ENCODE results near the gene ZBTB46.
"Not testable (repeated sequence)": the region's sequence is repeated elsewhere in the genome, so short reads cannot be mapped to it uniquely, and the experiment has no call there.

Gene ZBTB46

GRCh38 chr20:63783970-63784369, 47.1 kb downstream of the ZBTB46 start:
- TF ChIP-seq, protein P1, sequence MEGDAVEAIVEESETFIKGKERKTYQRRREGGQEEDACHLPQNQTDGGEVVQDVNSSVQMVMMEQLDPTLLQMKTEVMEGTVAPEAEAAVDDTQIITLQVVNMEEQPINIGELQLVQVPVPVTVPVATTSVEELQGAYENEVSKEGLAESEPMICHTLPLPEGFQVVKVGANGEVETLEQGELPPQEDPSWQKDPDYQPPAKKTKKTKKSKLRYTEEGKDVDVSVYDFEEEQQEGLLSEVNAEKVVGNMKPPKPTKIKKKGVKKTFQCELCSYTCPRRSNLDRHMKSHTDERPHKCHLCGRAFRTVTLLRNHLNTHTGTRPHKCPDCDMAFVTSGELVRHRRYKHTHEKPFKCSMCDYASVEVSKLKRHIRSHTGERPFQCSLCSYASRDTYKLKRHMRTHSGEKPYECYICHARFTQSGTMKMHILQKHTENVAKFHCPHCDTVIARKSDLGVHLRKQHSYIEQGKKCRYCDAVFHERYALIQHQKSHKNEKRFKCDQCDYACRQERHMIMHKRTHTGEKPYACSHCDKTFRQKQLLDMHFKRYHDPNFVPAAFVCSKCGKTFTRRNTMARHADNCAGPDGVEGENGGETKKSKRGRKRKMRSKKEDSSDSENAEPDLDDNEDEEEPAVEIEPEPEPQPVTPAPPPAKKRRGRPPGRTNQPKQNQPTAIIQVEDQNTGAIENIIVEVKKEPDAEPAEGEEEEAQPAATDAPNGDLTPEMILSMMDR (IDR thresholded peaks at IDR 0.05; ENCODE audit: low read length, missing control alignments) = no peak
- no peak for DNase-seq (ENCODE audit: low read depth)
- no peak overlapping the region for H3K4me3 ChIP-seq (replicated peaks; ENCODE audit: low read depth, low read length)

GRCh38 chr20:63782521-63782971, 48.5 kb downstream of the ZBTB46 start:
- H3K4me3 ChIP-seq (replicated peaks; ENCODE audit: low read depth, low read length) = no peak overlapping the region
- DNase-seq (ENCODE audit: low read depth) = no peak
- TF ChIP-seq, protein P1 (IDR thresholded peaks at IDR 0.05; ENCODE audit: low read length, missing control alignments) = no peak

DNA sequence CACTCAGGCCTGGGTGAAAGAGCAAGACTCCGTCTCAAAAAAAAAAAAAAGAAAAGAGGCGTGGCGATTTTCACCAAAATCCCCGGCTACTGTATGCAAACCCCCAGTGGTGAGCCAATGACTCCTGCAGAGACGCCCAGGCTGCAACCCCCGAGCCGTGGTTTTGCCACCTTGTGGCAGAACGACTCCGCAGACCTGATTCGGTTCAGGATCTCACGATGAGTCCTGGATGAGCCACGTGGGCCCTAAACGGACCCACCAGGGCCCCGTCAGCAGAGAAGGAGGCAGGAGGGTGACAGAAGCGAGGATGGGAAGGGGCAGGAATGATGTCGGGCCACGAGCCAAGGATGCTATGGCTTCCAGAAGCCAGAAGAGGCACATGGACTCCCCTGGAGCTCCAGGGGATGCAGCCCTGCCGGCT, 49.0 kb downstream of the ZBTB46 start:
- no peak overlapping the region for H3K4me3 ChIP-seq (replicated peaks; ENCODE audit: low read depth, low read length)
- DNase-seq (ENCODE audit: low read depth) = no peak
- TF ChIP-seq, protein P1 (IDR thresholded peaks at IDR 0.05; ENCODE audit: low read length, missing control alignments) = no peak

- DNase-seq (ENCODE audit: low read depth) = no peak
- no peak overlapping the region for H3K4me3 ChIP-seq (replicated peaks; ENCODE audit: low read depth, low read length)
Observed at GRCh38 chr20:63781181-63781580, 49.9 kb downstream of the ZBTB46 start.

GRCh38 chr20:63778857-63779256, 52.2 kb downstream of the ZBTB46 start:
- DNase-seq (ENCODE audit: low read depth) = no peak
- TF ChIP-seq, protein P1 (IDR thresholded peaks at IDR 0.05; ENCODE audit: low read length, missing control alignments) = no peak
- no peak overlapping the region for H3K4me3 ChIP-seq (replicated peaks; ENCODE audit: low read depth, low read length)

More at GRCh38 chr20:63781181-63781580, 49.9 kb downstream of the ZBTB46 start:
- TF ChIP-seq, protein P1 (IDR thresholded peaks at IDR 0.05; ENCODE audit: low read length, missing control alignments) = no peak

DNA sequence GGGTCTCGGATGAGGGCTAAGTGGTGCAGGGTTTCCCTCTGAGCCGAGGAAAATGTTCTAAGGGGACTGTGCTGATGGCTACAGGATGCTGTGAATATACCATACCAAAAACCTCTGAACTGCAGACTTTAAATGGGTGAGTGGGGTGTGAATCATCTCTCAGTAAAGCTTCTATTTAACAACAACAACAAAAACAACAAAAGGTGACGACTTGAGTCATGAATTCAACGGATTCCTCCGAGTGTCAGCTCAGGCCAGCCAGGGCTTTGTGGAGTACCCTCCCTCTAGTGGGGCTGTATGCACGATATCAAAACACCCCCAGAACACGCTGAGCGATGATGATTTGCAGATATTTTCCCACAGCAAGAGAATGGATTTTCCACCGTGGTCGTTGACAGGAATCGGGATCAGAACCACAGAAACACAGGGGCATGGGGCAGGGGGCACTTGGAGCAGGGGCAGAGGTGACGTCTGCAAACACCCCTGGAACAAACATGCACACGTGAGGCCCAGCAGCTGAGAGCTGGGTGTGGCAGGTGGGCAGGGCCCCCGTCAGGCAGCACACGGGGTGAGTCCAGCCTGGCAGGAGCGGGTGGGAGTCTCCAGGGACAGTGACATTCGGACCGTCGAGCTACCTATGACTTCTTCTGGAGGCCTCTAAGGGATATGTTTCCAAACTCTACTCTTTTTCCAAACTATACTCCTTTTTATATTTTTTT, 52.9 kb downstream of the ZBTB46 start:
- TF ChIP-seq, protein P1 (IDR thresholded peaks at IDR 0.05; ENCODE audit: low read length, missing control alignments) = no peak
- H3K4me3 ChIP-seq (replicated peaks; ENCODE audit: low read depth, low read length) = no peak overlapping the region
- DNase-seq (ENCODE audit: low read depth) = no peak

- TF ChIP-seq, protein P1 (IDR thresholded peaks at IDR 0.05; ENCODE audit: low read length, missing control alignments) = no peak
- no peak for DNase-seq (ENCODE audit: low read depth)
- H3K4me3 ChIP-seq (replicated peaks; ENCODE audit: low read depth, low read length) = no peak overlapping the region
Observed at GRCh38 chr20:63777614-63778013, 53.5 kb downstream of the ZBTB46 start.

- DNase-seq (ENCODE audit: low read depth); H3K4me3 ChIP-seq (replicated peaks; ENCODE audit: low read depth, low read length): not testable (repeated sequence)
Observed at GRCh38 chr20:63776875-63777274, 54.2 kb downstream of the ZBTB46 start.

Data from fibroblast of pulmonary artery (primary cell).